HFF-Myc (cell line): ENCODE measurements around the gene ZFX.

ENCODE experiments used
- DNase-seq: peaks from one replicate; pipeline ENCODE4 v3.0.0-alpha.2; 2011; ENCODE audit warnings: low read depth; ENCODE audit errors: extremely low read depth
- H3K4me3 ChIP-seq: replicated peaks from 2 replicates; pipeline ENCODE4 v1.5.1; 2011; ENCODE audit warnings: low read depth, mild to moderate bottlenecking, control low read depth, low read length
- TF ChIP-seq, protein P1 (sequence below): IDR thresholded peaks from 2 replicates; pipeline ENCODE4 v1.5.1; 2012; ENCODE audit warnings: mild to moderate bottlenecking, low read depth, low read length, control low read depth; ENCODE audit errors: missing control alignments

Gene ZFX

DNA sequence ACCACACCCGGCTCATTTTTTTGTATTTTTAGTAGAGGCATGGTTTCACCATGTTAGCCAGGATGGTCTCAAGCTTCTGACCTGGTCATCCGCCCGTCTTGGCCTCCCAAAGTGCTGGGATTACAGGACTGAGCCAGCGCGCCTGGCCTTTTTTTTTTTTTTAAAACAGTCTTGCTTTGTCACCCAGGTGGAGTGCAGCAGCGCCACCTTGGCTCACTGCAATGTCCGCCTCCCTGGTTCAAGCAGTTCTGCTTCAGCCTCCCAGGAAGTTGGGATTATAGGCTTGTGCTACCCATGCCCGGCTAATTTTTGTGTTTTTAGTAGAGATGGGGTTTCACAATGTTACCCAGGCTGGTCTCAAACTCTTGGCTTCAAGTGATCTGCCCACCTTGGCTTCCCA lies 28.9 kb downstream of the ZFX start:
- DNase-seq = no peak
- no peak overlapping the region for H3K4me3 ChIP-seq
- TF ChIP-seq, protein P1, sequence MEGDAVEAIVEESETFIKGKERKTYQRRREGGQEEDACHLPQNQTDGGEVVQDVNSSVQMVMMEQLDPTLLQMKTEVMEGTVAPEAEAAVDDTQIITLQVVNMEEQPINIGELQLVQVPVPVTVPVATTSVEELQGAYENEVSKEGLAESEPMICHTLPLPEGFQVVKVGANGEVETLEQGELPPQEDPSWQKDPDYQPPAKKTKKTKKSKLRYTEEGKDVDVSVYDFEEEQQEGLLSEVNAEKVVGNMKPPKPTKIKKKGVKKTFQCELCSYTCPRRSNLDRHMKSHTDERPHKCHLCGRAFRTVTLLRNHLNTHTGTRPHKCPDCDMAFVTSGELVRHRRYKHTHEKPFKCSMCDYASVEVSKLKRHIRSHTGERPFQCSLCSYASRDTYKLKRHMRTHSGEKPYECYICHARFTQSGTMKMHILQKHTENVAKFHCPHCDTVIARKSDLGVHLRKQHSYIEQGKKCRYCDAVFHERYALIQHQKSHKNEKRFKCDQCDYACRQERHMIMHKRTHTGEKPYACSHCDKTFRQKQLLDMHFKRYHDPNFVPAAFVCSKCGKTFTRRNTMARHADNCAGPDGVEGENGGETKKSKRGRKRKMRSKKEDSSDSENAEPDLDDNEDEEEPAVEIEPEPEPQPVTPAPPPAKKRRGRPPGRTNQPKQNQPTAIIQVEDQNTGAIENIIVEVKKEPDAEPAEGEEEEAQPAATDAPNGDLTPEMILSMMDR = no peak

DNA sequence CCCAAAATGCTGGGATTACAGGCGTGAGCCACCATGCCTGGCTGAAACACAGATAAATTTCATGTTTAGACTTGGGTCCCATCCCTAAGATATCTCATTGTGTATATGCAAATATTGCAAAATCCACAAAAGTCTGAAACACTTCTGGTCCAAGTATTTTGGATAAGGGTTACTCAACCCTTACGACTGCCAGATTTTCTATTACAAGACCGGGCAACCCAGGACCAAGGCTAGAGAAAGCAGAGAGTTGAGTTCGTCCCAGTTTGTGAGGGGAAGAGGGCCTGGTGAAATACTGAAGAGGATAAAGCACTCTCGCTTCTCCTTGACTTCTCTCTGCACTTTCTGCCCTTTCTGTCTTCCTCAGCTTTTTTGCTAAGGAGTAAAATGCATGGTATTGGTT lies 34.5 kb downstream of the ZFX start:
- H3K4me3 ChIP-seq = no peak overlapping the region
- no peak for DNase-seq
- TF ChIP-seq, protein P1 = no peak

DNA sequence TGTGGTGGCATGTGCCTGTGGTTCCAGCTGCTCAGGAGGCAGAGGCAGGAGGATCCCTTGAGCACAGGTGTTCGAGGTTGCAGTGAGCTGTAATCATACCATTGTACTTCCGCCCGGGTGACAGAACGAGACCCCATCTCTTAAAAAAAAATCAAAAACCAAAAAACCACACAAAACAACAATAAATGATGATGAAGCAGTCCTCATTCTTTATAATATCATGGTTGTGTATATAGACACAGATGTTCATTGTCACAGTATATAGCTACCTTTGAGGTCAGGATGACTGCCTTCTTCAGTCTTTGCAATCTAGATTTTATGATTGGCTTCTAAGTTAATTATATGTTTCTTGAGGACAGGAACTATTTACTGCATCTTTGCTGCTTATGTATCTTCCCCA lies 37.0 kb downstream of the ZFX start:
- H3K4me3 ChIP-seq = no peak overlapping the region
- TF ChIP-seq, protein P1 = no peak
- no peak for DNase-seq

DNA sequence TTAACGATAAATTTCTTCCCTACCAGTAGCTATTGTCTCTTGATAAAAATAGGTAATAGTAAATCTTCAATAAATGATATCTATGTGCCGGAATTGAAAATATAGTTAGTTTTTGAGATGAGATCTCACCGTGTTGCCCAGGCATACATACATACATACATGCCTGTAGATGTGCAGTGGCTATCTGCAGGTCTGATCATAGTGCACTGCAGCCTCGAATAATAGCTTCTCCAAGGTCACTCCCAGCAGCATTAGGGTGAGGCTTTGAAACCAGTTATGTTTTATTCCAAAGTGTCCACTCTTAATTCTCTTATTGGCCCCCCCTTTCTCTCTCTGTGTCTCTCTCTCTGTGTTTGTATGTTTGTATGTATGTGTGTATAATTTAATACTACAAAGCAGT lies 37.5 kb downstream of the ZFX start:
- no peak overlapping the region for H3K4me3 ChIP-seq
- DNase-seq = no peak
- TF ChIP-seq, protein P1 = no peak

DNA sequence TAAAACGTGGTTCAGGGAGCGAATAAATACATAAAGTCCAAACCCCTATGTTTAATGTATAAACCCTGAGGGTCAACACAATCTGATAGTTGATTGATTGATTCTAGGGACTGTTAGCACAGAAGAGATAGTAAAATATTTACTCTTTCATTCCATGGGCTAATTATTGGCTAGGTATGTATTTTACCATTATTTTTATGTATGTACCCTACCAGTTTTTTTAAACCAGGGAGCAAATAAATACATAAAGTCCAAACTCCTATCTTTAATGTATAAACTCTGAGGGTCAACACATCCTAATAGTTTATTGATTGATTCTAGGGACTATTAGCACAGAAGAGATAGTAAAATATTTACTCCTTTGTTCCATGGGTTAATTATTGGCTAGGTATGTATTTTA lies 40.0 kb downstream of the ZFX start:
- TF ChIP-seq, protein P1 = no peak
- no peak overlapping the region for H3K4me3 ChIP-seq
- no peak for DNase-seq

DNA sequence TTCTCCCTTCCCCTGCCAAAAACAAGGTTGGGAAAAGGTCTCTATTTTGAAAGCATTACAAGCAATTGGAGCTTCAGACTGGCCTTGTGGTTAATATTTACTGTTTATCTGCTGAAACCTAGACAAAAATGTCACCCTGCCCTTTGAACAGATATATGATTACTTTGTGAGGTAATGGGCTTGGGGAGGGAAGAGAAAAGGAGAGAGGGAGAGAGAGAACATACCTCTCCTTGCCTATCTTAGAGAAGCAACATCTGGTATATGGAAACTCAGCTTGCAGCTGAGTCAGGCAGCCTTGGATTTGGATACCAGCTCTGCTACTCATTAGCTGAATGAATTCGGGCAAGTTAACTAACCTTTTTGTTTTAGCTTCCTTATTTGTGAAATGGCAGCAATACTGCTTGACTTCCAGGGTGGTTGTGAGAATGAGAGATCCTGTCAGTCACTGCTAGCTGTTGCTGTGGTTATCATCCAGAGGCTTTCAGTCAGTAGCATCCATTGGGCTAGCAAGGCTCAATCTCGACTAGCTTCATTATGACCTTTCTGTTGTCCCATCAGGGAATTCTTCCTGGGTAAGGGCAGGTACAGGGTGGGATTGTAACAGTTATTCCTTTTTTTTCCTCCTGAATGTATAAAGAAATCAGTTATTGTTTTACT lies 41.1 kb downstream of the ZFX start:
- TF ChIP-seq, protein P1 = no peak
- peak; percentile 5 for DNase-seq
- H3K4me3 ChIP-seq = no peak overlapping the region

DNA sequence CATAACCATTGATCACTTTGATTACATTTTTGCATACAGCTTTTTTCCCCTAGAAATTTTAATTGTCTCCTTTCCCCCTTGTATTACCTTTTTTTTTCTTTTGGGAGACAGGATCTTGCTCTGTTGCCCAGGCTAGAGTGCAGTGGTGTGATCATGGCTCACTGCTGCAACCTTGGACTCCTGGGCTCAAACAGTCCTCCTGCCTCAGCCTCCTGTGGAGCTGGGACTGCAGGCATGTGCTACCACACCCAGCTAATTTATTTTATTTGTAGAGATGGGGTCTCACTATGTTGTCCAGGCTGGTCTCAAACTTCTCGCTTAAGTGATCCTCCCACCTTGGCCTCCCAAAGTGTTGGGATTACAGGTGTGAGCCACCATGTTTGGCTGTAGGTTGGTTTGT lies 47.0 kb downstream of the ZFX start:
- DNase-seq = no peak
- no peak overlapping the region for H3K4me3 ChIP-seq
- TF ChIP-seq, protein P1 = no peak
